ENCODE data around the gene AFMID.
A peak's percentile ranks its signal among the peaks of the same experiment; 100 is the strongest.

AFMID gene

GRCh38 chr17:78223061-78223460, 35.9 kb downstream of the AFMID start:
- Histone ChIP-seq H3K4me1 (ENCODE audit: control insufficient read depth in 1 of 2, insufficient read depth in 2 of 2, low read length in 2 of 2) (peaks cover 0 to 6% of the 10 kb centered on the region in 2 donors), H3K9ac (ENCODE audit: low read depth in 1 of 2, low read length in 2 of 2) (no peak overlapping the region), H3K27me3 (ENCODE audit: control insufficient read depth in 1 of 2, insufficient read depth in 2 of 2, low read length in 2 of 2) (peaks cover 0 to 6% of the 10 kb centered on the region in 2 donors), H3K4me3 (ENCODE audit: low read depth in 1 of 2, low read length in 2 of 2) (no peak overlapping the region), H3K9me3 (ENCODE audit: control insufficient read depth in 1 of 2, low read length in 2 of 2) (no peaks in the 10 kb centered on the region), H3K27ac (ENCODE audit: low read depth, low read length) (no peak overlapping the region), H3K36me3 (ENCODE audit: control insufficient read depth in 1 of 2, insufficient read depth in 2 of 2, low read length in 2 of 2) (peaks cover 5 to 9% of the 10 kb centered on the region in 2 donors)

GRCh38 chr17:78223765-78224164, 36.6 kb downstream of the AFMID start:
- Histone ChIP-seq H3K9me3 (ENCODE audit: control insufficient read depth in 1 of 2, low read length in 2 of 2) (no peaks in the 10 kb centered on the region), H3K4me1 (ENCODE audit: control insufficient read depth in 1 of 2, insufficient read depth in 2 of 2, low read length in 2 of 2) (peaks cover 0 to 6% of the 10 kb centered on the region in 2 donors), H3K27me3 (ENCODE audit: control insufficient read depth in 1 of 2, insufficient read depth in 2 of 2, low read length in 2 of 2) (peaks cover 4 to 9% of the 10 kb centered on the region in 2 donors), H3K4me3 (ENCODE audit: low read depth in 1 of 2, low read length in 2 of 2) (no peak overlapping the region), H3K27ac (ENCODE audit: low read depth, low read length) (no peak overlapping the region), H3K36me3 (ENCODE audit: control insufficient read depth in 1 of 2, insufficient read depth in 2 of 2, low read length in 2 of 2) (peaks cover 5 to 9% of the 10 kb centered on the region in 2 donors), H3K9ac (ENCODE audit: low read depth in 1 of 2, low read length in 2 of 2) (no peak overlapping the region)

GRCh38 chr17:78224231-78225087, 37.3 kb downstream of the AFMID start:
- Histone ChIP-seq H3K27ac (ENCODE audit: low read depth, low read length) (no peak overlapping the region), H3K4me3 (ENCODE audit: low read depth in 1 of 2, low read length in 2 of 2) (no peak overlapping the region), H3K36me3 (ENCODE audit: control insufficient read depth in 1 of 2, insufficient read depth in 2 of 2, low read length in 2 of 2) (peaks cover 5 to 9% of the 10 kb centered on the region in 2 donors), H3K9ac (ENCODE audit: low read depth in 1 of 2, low read length in 2 of 2) (no peak overlapping the region), H3K27me3 (ENCODE audit: control insufficient read depth in 1 of 2, insufficient read depth in 2 of 2, low read length in 2 of 2) (peaks cover 5 to 9% of the 10 kb centered on the region in 2 donors), H3K4me1 (ENCODE audit: control insufficient read depth in 1 of 2, insufficient read depth in 2 of 2, low read length in 2 of 2) (peaks cover 0 to 6% of the 10 kb centered on the region in 2 donors), H3K9me3 (ENCODE audit: control insufficient read depth in 1 of 2, low read length in 2 of 2) (no peaks in the 10 kb centered on the region)

GRCh38 chr17:78225088-78225865, 38.1 kb downstream of the AFMID start:
- Histone ChIP-seq H3K27me3 (ENCODE audit: control insufficient read depth in 1 of 2, insufficient read depth in 2 of 2, low read length in 2 of 2) (peaks cover 7 to 10% of the 10 kb centered on the region in 2 donors), H3K9ac (ENCODE audit: low read depth in 1 of 2, low read length in 2 of 2) (no peak overlapping the region), H3K9me3 (ENCODE audit: control insufficient read depth in 1 of 2, low read length in 2 of 2) (no peaks in the 10 kb centered on the region), H3K27ac (ENCODE audit: low read depth, low read length) (no peak overlapping the region), H3K36me3 (ENCODE audit: control insufficient read depth in 1 of 2, insufficient read depth in 2 of 2, low read length in 2 of 2) (peaks cover 5 to 9% of the 10 kb centered on the region in 2 donors), H3K4me3 (ENCODE audit: low read depth in 1 of 2, low read length in 2 of 2) (no peak overlapping the region), H3K4me1 (ENCODE audit: control insufficient read depth in 1 of 2, insufficient read depth in 2 of 2, low read length in 2 of 2) (peaks cover 0 to 6% of the 10 kb centered on the region in 2 donors)

- peaks cover 5% of the 10 kb centered on the region in 2 donors for H3K36me3 ChIP-seq (ENCODE audit: control insufficient read depth in 1 of 2, insufficient read depth in 2 of 2, low read length in 2 of 2)
- H3K27me3 ChIP-seq (ENCODE audit: control insufficient read depth in 1 of 2, insufficient read depth in 2 of 2, low read length in 2 of 2) = peaks cover 17 to 19% of the 10 kb centered on the region in 2 donors
- H3K9ac ChIP-seq (ENCODE audit: low read depth in 1 of 2, low read length in 2 of 2) = no peak overlapping the region
- no peak overlapping the region for H3K27ac ChIP-seq (ENCODE audit: low read depth, low read length)
- H3K4me1 ChIP-seq (ENCODE audit: control insufficient read depth in 1 of 2, insufficient read depth in 2 of 2, low read length in 2 of 2) = peaks cover 0 to 6% of the 10 kb centered on the region in 2 donors
- H3K4me3 ChIP-seq (ENCODE audit: low read depth in 1 of 2, low read length in 2 of 2) = peak overlapping the region in 1 of 2 donors; percentile 13
- no peaks in the 10 kb centered on the region for H3K9me3 ChIP-seq (ENCODE audit: control insufficient read depth in 1 of 2, low read length in 2 of 2)
These were observed 39.0 kb downstream of the AFMID start for GRCh38 chr17:78226055-78226758.

GRCh38 chr17:78226759-78227454, 39.7 kb downstream of the AFMID start:
- Histone ChIP-seq H3K9ac (ENCODE audit: low read depth in 1 of 2, low read length in 2 of 2) (no peak overlapping the region), H3K27ac (ENCODE audit: low read depth, low read length) (no peak overlapping the region), H3K4me1 (ENCODE audit: control insufficient read depth in 1 of 2, insufficient read depth in 2 of 2, low read length in 2 of 2) (peaks cover 0 to 6% of the 10 kb centered on the region in 2 donors), H3K36me3 (ENCODE audit: control insufficient read depth in 1 of 2, insufficient read depth in 2 of 2, low read length in 2 of 2) (peaks cover 5% of the 10 kb centered on the region in 2 donors), H3K27me3 (ENCODE audit: control insufficient read depth in 1 of 2, insufficient read depth in 2 of 2, low read length in 2 of 2) (peaks cover 21 to 23% of the 10 kb centered on the region in 2 donors), H3K4me3 (ENCODE audit: low read depth in 1 of 2, low read length in 2 of 2) (peak overlapping the region in 1 of 2 donors; percentile 13), H3K9me3 (ENCODE audit: control insufficient read depth in 1 of 2, low read length in 2 of 2) (no peaks in the 10 kb centered on the region)

- Histone ChIP-seq H3K4me1 (ENCODE audit: control insufficient read depth in 1 of 2, insufficient read depth in 2 of 2, low read length in 2 of 2) (peaks cover 0 to 6% of the 10 kb centered on the region in 2 donors), H3K9ac (ENCODE audit: low read depth in 1 of 2, low read length in 2 of 2) (no peak overlapping the region), H3K36me3 (ENCODE audit: control insufficient read depth in 1 of 2, insufficient read depth in 2 of 2, low read length in 2 of 2) (peaks cover 5% of the 10 kb centered on the region in 2 donors), H3K4me3 (ENCODE audit: low read depth in 1 of 2, low read length in 2 of 2) (no peak overlapping the region), H3K27ac (ENCODE audit: low read depth, low read length) (no peak overlapping the region), H3K27me3 (ENCODE audit: control insufficient read depth in 1 of 2, insufficient read depth in 2 of 2, low read length in 2 of 2) (peaks cover 26 to 29% of the 10 kb centered on the region in 2 donors), H3K9me3 (ENCODE audit: control insufficient read depth in 1 of 2, low read length in 2 of 2) (no peaks in the 10 kb centered on the region)
These were observed 40.3 kb downstream of the AFMID start for GRCh38 chr17:78227455-78227916.

- H3K4me1 ChIP-seq (ENCODE audit: control insufficient read depth in 1 of 2, insufficient read depth in 2 of 2, low read length in 2 of 2) = peaks cover 0 to 6% of the 10 kb centered on the region in 2 donors
- no peak overlapping the region for H3K4me3 ChIP-seq (ENCODE audit: low read depth in 1 of 2, low read length in 2 of 2)
- no peak overlapping the region for H3K27ac ChIP-seq (ENCODE audit: low read depth, low read length)
- peaks cover 1 to 5% of the 10 kb centered on the region in 2 donors for H3K36me3 ChIP-seq (ENCODE audit: control insufficient read depth in 1 of 2, insufficient read depth in 2 of 2, low read length in 2 of 2)
- H3K9ac ChIP-seq (ENCODE audit: low read depth in 1 of 2, low read length in 2 of 2) = no peak overlapping the region
- H3K9me3 ChIP-seq (ENCODE audit: control insufficient read depth in 1 of 2, low read length in 2 of 2) = no peaks in the 10 kb centered on the region
- peaks cover 33 to 34% of the 10 kb centered on the region in 2 donors for H3K27me3 ChIP-seq (ENCODE audit: control insufficient read depth in 1 of 2, insufficient read depth in 2 of 2, low read length in 2 of 2)
These were observed 41.0 kb downstream of the AFMID start for GRCh38 chr17:78228176-78228575.

- Histone ChIP-seq H3K27ac (ENCODE audit: low read depth, low read length) (no peak overlapping the region), H3K4me3 (ENCODE audit: low read depth in 1 of 2, low read length in 2 of 2) (no peak overlapping the region), H3K9ac (ENCODE audit: low read depth in 1 of 2, low read length in 2 of 2) (no peak overlapping the region), H3K9me3 (ENCODE audit: control insufficient read depth in 1 of 2, low read length in 2 of 2) (no peaks in the 10 kb centered on the region), H3K27me3 (ENCODE audit: control insufficient read depth in 1 of 2, insufficient read depth in 2 of 2, low read length in 2 of 2) (peaks cover 33 to 34% of the 10 kb centered on the region in 2 donors), H3K4me1 (ENCODE audit: control insufficient read depth in 1 of 2, insufficient read depth in 2 of 2, low read length in 2 of 2) (peaks cover 0 to 6% of the 10 kb centered on the region in 2 donors), H3K36me3 (ENCODE audit: control insufficient read depth in 1 of 2, insufficient read depth in 2 of 2, low read length in 2 of 2) (no peaks in the 10 kb centered on the region)
These were observed 43.2 kb downstream of the AFMID start for GRCh38 chr17:78230252-78230962.
